Measurements from ENCODE around the gene TAF11L13.
"Not testable (repeated sequence)": the region's sequence is repeated elsewhere in the genome, so short reads cannot be mapped to it uniquely, and the experiment has no call there.

TAF11L13 gene

DNA sequence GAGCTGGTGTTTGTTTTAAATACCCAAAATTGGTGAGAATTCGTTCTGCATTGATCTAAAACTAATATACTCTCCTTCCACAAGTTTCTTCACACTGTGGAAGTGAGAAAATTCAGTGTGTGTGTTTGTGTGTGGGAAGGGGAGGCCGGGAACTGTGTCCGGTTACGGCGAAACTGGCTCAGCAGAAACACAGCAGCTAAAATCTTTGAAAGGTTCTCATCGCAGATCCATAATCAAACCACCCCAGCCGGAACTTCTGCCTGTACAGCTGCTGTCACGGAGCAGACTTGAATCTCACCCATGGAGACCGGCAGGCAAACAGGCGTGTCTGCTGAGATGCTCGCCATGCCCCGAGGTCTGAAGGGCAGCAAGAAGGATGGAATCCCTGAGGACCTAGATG is at the start of gene TAF11L13:
Gene TAF11L13 (plus strand): TSS at position 301 of the 400 bp plus-strand sequence.
- not testable (repeated sequence) for DNase-seq

- DNase-seq, result not testable (repeated sequence)
Measured at GRCh38 chr5:17585658-17586057, 46.2 kb upstream of the TAF11L13 start, which contains the start of gene TAF11L7. TSS of gene TAF11L7 (minus strand) at chr5:17585758.

- DNase-seq, result not testable (repeated sequence)
Measured at GRCh38 chr5:17590860-17591259, 41.0 kb upstream of the TAF11L13 start, which contains the start of gene TAF11L8. TSS of gene TAF11L8 (minus strand) at chr5:17590960.

- not testable (repeated sequence) for DNase-seq
Measured at GRCh38 chr5:17594255-17594654, 37.6 kb upstream of the TAF11L13 start, which contains the start of gene TAF11L9. TSS of gene TAF11L9 (minus strand) at chr5:17594394.

DNA sequence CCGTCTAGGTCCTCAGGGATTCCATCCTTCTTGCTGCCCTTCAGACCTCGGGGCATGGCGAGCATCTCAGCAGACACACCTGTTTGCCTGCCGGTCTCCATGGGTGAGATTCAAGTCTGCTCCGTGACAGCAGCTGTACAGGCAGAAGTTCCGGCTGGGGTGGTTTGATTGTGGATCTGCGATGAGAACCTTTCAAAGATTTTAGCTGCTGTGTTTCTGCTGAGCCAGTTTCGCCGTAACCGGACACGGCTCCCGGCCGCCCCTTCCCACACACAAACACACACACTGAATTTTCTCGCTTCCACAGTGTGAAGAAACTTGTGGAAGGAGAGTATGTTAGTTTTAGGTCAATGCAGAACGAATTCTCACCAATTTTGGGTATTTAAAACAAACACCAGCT is 34.2 kb upstream of the TAF11L13 start, which contains the start of gene TAF11L10:
Gene TAF11L10 (minus strand): TSS at position 101 of the 400 bp plus-strand sequence.
- not testable (repeated sequence) for DNase-seq

DNA sequence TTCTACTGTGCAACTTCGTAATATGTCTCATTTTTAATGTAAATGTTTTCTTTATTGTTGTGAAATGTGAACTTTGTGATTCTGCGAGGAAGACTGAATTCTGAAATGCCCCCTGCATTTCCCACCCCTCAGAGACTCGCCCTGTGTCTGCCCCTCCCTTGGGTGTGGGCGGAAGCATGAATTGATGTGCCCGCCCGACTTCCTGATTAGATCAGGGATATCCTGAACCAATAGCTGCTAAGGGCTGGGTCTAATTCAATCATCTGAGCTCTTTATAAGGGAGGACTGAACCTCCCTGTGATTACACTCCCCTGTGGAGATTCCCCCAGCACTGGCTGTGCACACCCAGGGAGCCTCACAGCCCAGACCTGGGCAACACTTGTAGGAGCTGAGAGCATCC is 28.0 kb upstream of the TAF11L13 start, which contains the start of gene TAF11L11:
Gene TAF11L11 (plus strand): TSS at position 304 of the 400 bp plus-strand sequence.
- not testable (repeated sequence) for DNase-seq

DNA sequence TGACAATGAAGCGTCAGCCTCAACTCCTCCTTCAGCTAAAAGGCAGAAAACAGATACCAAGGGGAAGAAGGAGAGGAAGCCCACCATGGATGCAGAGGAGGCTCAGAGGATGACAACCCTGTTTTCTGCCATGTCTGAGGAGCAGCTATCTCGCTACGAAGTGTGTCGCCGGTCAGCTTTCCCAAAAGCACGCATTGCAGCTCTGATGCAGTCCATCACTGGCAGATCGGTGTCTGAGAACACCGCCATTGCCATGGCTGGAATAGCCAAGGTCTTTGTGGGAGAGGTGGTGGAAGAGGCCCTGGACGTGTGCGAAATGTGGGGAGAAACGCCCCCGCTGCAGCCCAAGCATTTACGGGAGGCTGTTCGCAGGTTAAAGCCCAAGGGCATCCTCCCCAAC is 26.9 kb upstream of the TAF11L13 start:
- DNase-seq, result no peak

GRCh38 chr5:17607461-17607860 is 24.4 kb upstream of the TAF11L13 start:
- not testable (repeated sequence) for DNase-seq

- DNase-seq, result not testable (repeated sequence)
Measured at GRCh38 chr5:17610092-17610491, 21.8 kb upstream of the TAF11L13 start, which contains the start of gene TAF11L12. TSS of gene TAF11L12 (plus strand) at chr5:17610392.

DNA sequence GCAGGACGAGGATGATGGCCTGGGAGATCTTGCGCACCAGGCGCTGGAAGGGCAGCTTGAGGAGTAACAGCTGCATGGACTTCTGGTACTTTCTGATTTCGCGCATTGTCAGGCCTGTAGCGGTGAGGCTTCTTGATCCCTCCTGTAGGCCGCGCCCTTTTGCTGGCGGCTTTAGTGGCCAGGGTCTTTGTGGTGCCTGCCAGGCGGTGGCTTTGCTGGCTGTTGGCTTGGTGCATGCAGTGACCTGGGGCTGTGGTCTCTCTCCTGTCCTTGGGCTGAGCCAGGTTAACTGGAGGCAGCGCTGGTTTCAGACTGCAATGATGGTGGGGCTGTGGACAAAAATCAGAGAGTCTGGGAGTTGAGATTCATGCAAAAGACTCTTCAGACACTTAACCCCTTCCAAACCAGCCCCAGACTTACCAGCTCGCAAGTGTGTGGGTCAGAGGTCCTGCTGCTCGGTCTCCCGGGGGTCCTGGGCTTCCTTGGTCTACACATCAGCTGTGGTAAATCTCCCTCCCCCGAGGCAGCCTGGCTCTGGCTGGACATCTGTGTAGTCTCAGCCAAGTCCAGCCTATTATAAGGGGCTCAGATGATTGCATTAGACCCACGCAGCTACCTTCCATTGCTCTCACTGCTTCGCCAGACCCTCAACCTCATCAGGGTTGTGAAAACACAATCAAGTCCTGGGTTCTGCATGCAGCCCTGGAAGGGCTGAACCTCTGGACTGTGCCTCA is 16.8 kb upstream of the TAF11L13 start:
- no peak for DNase-seq

GRCh38 chr5:17619354-17619753 is 12.5 kb upstream of the TAF11L13 start:
- no peak for DNase-seq

DNA sequence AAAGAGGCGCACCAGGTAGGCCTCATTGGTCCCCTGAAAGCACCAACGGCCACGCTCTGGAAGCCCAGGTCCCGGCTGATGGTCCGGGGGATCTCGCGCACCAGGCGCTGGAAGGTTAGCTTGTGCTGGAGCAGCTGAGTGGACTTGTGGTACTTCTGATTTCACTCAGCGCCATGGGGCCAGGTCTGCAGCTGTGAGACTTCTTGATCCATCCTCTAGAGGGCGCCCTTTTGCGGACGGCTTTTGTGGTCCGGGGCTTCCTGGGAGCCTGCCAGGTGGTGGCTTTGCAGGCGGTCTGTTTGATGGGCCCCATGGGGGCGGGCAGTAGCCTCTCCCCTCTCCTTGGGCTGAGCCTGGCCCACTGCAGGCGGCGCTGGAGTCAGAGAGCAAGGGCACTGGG is 11.3 kb upstream of the TAF11L13 start:
- DNase-seq, result no peak

DNA sequence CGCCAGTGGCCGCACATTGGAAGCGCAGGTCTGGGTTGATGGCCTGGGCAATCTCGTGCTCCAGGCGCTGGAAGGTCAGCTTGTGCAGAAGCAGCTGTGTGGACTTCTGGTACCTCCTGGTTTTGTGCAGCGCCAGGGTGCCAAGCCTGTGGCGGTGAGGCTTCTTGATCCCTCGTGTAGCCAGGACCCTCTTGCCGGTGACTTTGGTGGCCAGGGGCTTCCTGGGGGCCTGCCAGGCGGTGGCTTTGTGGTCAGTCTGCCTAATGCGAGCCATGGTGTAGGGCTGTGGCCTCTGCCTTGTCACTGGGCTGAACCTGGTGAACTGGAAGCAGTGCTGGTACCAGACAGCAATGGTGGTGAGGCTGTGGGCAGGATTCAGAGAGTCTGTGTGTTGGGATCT is 6.2 kb upstream of the TAF11L13 start:
- DNase-seq, result no peak

- DNase-seq, result no peak
Measured at GRCh38 chr5:17634160-17634559, 2.3 kb downstream of the TAF11L13 start, which contains the start of gene TAF11L14. TSS of gene TAF11L14 (plus strand) at chr5:17634460.

DNA sequence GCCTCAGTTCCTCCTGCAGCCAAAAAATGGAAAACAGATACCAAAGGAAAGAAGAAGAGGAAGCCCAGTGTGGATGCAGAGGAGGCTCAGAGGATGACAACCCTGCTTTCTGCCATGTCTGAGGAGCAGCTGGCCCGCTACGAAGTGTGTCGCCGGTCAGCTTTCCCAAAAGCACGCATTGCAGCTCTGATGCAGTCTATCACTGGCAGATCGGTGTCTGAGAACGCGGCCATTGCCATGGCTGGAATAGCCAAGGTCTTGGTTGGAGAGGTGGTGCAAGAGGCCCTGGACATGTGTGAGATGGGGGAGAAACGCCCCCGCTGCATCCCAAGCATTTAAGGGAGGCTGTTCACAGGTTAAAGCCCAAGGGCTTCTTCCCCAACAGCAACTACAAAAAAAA is 17.3 kb downstream of the TAF11L13 start:
- DNase-seq, result not testable (repeated sequence)

DNA sequence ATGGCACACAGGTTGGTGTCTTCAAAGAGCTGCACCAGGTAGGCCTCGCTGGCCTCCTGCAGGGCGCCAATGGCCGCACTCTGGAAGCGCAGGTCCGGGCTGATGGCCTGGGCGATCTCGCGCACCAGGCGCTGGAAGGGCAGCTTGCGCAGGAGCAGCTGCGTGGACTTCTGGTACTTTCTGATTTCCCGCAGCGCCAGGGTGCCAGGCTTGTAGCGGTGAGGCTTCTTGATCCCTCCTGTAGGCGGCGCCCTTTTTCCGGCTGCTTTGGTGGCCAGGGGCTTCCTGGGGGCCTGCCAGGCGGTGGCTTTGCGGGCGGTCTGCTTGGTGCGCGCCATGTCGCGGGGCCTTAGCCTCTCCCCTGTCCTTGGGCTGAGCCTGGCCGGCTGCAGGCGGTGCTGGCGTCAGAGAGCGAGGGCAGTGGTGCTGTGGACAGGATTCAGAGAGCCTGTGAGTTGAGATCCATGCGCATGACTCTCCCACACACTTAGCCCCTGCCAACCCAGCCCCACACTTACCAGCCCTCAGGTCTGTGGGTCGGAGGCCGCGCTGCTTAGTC is 23.4 kb downstream of the TAF11L13 start:
- DNase-seq, result not testable (repeated sequence)

DNA sequence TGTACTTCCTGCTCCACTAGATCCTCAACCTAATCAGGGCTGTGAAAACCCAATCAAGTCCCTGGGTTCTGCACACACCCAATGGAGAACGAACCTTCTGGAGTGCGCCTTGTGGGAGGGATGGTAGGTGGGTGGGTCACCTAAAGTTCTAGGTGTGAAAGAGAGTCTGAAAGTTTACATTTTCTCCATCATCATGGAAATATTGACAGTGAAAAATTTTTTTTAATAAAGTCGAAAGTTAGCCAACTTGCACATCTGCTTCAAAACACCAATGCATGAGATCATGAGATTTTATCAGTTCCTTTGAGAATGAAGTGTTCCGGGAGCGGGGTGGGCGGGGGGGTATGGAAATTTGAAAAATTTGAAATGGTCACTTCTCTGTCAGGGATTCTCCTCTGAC is 24.0 kb downstream of the TAF11L13 start:
- no peak for DNase-seq

DNA sequence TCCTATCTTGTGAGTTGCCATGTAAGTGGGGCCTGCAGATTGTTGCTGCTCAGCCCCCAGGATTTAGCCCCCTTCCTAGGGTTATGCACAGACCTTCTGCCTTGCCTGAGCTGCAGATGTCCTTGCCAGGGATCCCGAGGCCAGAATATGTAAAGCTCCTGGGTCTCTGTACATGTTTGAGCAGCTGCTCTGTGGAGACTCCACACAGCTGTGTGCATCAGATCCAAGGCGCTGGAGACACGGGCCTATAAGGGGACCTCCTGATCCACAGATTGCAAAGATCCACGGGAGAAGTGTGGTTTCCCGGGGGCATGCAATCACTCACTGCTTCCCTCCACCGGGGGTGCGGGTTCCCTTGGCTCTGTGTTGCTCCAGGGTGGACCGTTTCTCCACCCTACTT is 31.3 kb downstream of the TAF11L13 start:
- DNase-seq, result no peak

- no peak for DNase-seq
Measured at GRCh38 chr5:17665836-17666235, 33.9 kb downstream of the TAF11L13 start.

DNA sequence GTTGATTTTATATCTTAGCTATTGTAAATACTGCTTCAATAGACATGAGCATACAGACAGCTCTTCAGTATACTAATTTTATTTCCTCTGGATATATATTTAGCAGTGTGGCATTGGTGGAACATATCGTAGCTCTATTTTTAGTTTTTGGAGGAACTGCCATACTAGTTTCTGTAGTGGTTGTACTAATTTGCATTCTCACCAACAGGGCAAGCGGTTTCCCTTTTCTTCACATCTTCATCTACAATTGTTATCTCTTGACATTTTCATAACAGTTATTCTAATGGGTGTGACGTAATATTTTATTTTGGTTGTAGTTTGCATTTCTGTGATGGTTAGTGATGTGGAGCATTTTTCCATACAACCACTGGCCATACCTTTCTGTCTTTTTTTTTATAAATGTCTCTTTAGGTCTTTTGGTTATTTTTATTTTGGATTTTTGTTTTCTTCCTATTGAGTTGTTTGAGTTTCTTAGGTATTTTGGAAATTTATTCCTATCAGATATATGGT is 34.9 kb downstream of the TAF11L13 start:
- no peak for DNase-seq

DNA sequence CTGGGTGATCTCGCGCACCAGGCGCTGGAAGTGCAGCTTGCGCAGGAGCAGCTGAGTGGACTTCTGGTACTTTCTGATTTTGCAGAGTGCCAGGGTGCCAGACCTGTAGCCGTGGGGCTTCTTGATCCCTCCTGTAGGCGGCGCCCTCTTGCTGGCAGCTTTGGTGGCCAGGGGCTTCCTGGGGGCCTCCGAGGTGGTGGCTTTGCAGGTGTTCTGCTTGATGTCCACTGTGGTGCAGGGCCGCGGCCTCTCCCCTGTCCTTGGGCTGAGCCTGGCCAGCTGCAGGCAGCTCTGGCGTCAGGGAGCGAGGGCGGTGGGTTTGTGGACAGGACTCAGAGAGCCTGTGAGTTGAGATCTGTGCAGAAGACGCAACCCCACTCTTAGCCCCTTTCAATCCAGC is 38.5 kb downstream of the TAF11L13 start:
- no peak for DNase-seq

- no peak for DNase-seq
Measured at GRCh38 chr5:17678751-17679324, 47.0 kb downstream of the TAF11L13 start.

DNA sequence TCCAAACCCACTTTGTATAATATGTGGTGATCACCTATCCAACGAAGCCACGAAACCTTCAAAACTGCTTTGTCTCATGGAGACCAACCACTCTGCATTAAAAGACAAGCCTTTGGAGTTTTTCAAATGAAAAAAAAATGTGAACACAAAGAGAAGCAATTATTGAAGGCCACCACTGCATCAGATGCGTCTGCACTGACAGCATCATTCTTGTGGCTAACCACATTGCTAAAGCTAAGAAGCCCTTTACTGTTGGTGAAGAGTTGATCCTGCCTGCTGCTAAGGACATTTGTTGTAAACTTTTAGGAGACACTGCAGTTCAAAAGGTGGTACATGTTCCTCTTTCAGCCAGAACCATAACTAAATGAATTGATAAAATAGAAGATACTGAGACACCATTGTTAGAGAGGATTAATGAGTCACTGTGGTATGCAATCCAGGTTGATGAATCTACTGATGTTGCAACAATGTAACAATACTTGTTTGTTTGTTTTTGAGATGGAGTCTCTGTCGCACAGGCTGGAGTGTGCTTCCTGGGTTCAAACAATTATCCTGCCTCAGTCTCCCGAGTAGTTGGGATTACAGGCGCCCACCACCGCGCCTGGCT is 47.8 kb downstream of the TAF11L13 start:
- DNase-seq, result no peak
